WTC11 (cell line): ENCODE data around the gene AKT1S1. TPM values are rescaled to one million over a fixed set of nuclear protein-coding genes. Genes with fewer than 3 reads are reported as not detected.

ENCODE experiments used
- ATAC-seq: fragments of 200-7000 bp; cut with Tn5 transposase; 2 replicates; pipeline ENCODE4 v1.10.0; 2021; ENCODE audit warnings: mild to moderate bottlenecking, moderate library complexity
- CTCF ChIA-PET: fragments of 300-600 bp; sonication (Branson Sonifier 250); formaldehyde crosslinking; loops from one replicate; lab custom pipeline; 2021; ENCODE audit warnings: antibody characterized with exemption; lab: Charles Lee
- POLR2A ChIA-PET: fragments of 350-600 bp; sonication (Branson Sonifier 250); formaldehyde crosslinking; loops from one replicate; lab custom pipeline; 2021; ENCODE audit warnings: antibody characterized with exemption; lab: Charles Lee
- DNase-seq: peaks from one replicate; pipeline ENCODE4 v3.0.0; 2021; ENCODE audit warnings: low spot score
- H3K27ac Mint-ChIP-seq: 2 replicates; pipeline ENCODE4 v1.8.0; 2021; ENCODE audit warnings: mixed read lengths
- H3K27me3 Mint-ChIP-seq: 2 replicates; pipeline ENCODE4 v1.8.0; 2021; ENCODE audit warnings: low read depth, mild to moderate bottlenecking, moderate library complexity, mixed read lengths
- H3K36me3 Mint-ChIP-seq: 2 replicates; pipeline ENCODE4 v1.8.0; 2021; ENCODE audit warnings: mixed read lengths
- H3K4me1 Mint-ChIP-seq: 2 replicates; pipeline ENCODE4 v1.8.0; 2022; ENCODE audit warnings: mixed read lengths
- H3K4me3 Mint-ChIP-seq: 2 replicates; pipeline ENCODE4 v1.8.0; 2021; ENCODE audit warnings: mild to moderate bottlenecking, moderate library complexity, mixed read lengths
- H3K9me3 Mint-ChIP-seq: 2 replicates; pipeline ENCODE4 v1.8.0; 2021; ENCODE audit warnings: mixed read lengths
- ATF3 ChIP-seq: sonication (generic); formaldehyde crosslinking; conservative IDR thresholded peaks from 2 replicates; pipeline ENCODE4 v1.8.1; 2022; ENCODE audit warnings: mild to moderate bottlenecking, missing genetic modification reagents
- CBFB ChIP-seq: sonication (generic); formaldehyde crosslinking; IDR thresholded peaks from 2 replicates; pipeline ENCODE4 v1.8.1; 2022; ENCODE audit warnings: mild to moderate bottlenecking, low read depth, missing genetic modification reagents
- CTCF ChIP-seq: fragments of 200-600 bp; IDR thresholded peaks from 2 replicates; pipeline ENCODE4 v1.8.0; 2022; ENCODE audit warnings: antibody characterized with exemption
- E2F1 ChIP-seq: sonication (generic); formaldehyde crosslinking; IDR thresholded peaks from 2 replicates; pipeline ENCODE4 v1.8.0; 2022; ENCODE audit warnings: mild to moderate bottlenecking, missing genetic modification reagents
- E2F4 ChIP-seq: sonication (generic); formaldehyde crosslinking; IDR thresholded peaks from 2 replicates; pipeline ENCODE4 v1.8.1; 2022; ENCODE audit warnings: low read depth, mild to moderate bottlenecking, moderate library complexity, missing genetic modification reagents, borderline replicate concordance
- ELF4 ChIP-seq: sonication (generic); formaldehyde crosslinking; IDR thresholded peaks from 2 replicates; pipeline ENCODE4 v1.8.1; 2022; ENCODE audit warnings: low read depth, mild to moderate bottlenecking, moderate library complexity, missing genetic modification reagents
- ESRRA ChIP-seq: sonication (generic); formaldehyde crosslinking; IDR thresholded peaks from 2 replicates; pipeline ENCODE4 v1.8.1; 2022; ENCODE audit warnings: mild to moderate bottlenecking, missing genetic modification reagents, borderline replicate concordance
- FOXJ3 ChIP-seq: sonication (generic); formaldehyde crosslinking; IDR thresholded peaks from 2 replicates; pipeline ENCODE4 v1.9.0; 2021; ENCODE audit warnings: missing genetic modification reagents, mild to moderate bottlenecking, borderline replicate concordance
- GTF2I ChIP-seq: fragments of 250-450 bp; sonication (Bioruptor Pico); conservative IDR thresholded peaks from 2 replicates; pipeline ENCODE4 v1.4.0; 2021; ENCODE audit warnings: mild to moderate bottlenecking
- JUN ChIP-seq: sonication (generic); formaldehyde crosslinking; IDR thresholded peaks from 2 replicates; pipeline ENCODE4 v1.8.0; 2023; ENCODE audit warnings: mild to moderate bottlenecking, missing genetic modification reagents
- NFATC4 ChIP-seq: fragments of 250-450 bp; sonication (Bioruptor Pico); IDR thresholded peaks from 2 replicates; pipeline ENCODE4 v1.9.0; 2021; ENCODE audit warnings: mild to moderate bottlenecking
- NR3C1 ChIP-seq: sonication (generic); formaldehyde crosslinking; conservative IDR thresholded peaks from 2 replicates; pipeline ENCODE4 v1.8.1; 2023; ENCODE audit warnings: low read depth, mild to moderate bottlenecking, missing genetic modification reagents
- STAT6 ChIP-seq: sonication (generic); formaldehyde crosslinking; conservative IDR thresholded peaks from 2 replicates; pipeline ENCODE4 v1.8.1; 2023; ENCODE audit warnings: mild to moderate bottlenecking, low read depth, missing genetic modification reagents, moderate library complexity
- TEAD1 ChIP-seq: sonication (generic); formaldehyde crosslinking; IDR thresholded peaks from 2 replicates; pipeline ENCODE4 v1.8.0; 2022; ENCODE audit warnings: mild to moderate bottlenecking, missing genetic modification reagents
- ZNF232 ChIP-seq: sonication (generic); formaldehyde crosslinking; IDR thresholded peaks from 2 replicates; pipeline ENCODE4 v1.8.0; 2022; ENCODE audit warnings: mild to moderate bottlenecking, missing genetic modification reagents
- ZNF281 ChIP-seq: sonication (generic); formaldehyde crosslinking; IDR thresholded peaks from 2 replicates; pipeline ENCODE4 v1.8.0; 2023; ENCODE audit warnings: mild to moderate bottlenecking, missing genetic modification reagents
- total RNA-seq: library from RNA; stranded (reverse); gene quantifications from 3 replicates; pipeline ENCODE4 v1.2.3, GENCODE V29; 2021
- TF ChIP-seq, protein P1 (sequence below): fragments of 250-450 bp; sonication (Bioruptor Pico); IDR thresholded peaks from 2 replicates; pipeline ENCODE4 v1.9.0; 2021; ENCODE audit warnings: mild to moderate bottlenecking, borderline replicate concordance

AKT1S1 gene
- total RNA-seq, 1 experiment from 2014 or later = 47.8 TPM

- TF ChIP-seq E2F1 (CRISPR knock-in tag) = no peak
- TF ChIP-seq GTF2I (CRISPR knock-in tag) = no peak
- TF ChIP-seq CTCF = no peak
- no peak for TF ChIP-seq NR3C1 (CRISPR knock-in tag)
- TF ChIP-seq ZNF232 = no peak
These were observed 21.2 kb downstream of the AKT1S1 start (continued) for GRCh38 chr19:49855676-49856573.

- Mint-ChIP-seq H3K27ac (peak overlapping the region; percentile 57; the same call in 1 of the 2 replicates), H3K4me3 (no peak overlapping the region), H3K4me1 (peaks cover 15% of the 10 kb centered on the region), H3K27me3 (peaks cover 3% of the 10 kb centered on the region; the same call in 1 of the 2 replicates), H3K36me3 (peaks cover 23% of the 10 kb centered on the region), H3K9me3 (no peaks in the 10 kb centered on the region)
- DNase-seq (no peak), ATAC-seq (no peak)
- ChIA-PET CTCF (no interaction called here), POLR2A (no interaction called here)
- TF ChIP-seq CBFB (CRISPR knock-in tag) = no peak
- TF ChIP-seq JUN (CRISPR knock-in tag) = no peak
- TF ChIP-seq STAT6 (CRISPR knock-in tag) = no peak
- TF ChIP-seq ELF4 (CRISPR knock-in tag) = no peak
- TF ChIP-seq ZNF281 (CRISPR knock-in tag) = no peak
- no peak for TF ChIP-seq TEAD1
- no peak for TF ChIP-seq FOXJ3 (CRISPR knock-in tag)
- no peak for TF ChIP-seq CTCF
- no peak for TF ChIP-seq ESRRA (CRISPR knock-in tag)
- TF ChIP-seq NFATC4 (CRISPR knock-in tag) = no peak
- no peak for TF ChIP-seq E2F4 (CRISPR knock-in tag)
- TF ChIP-seq, protein P1, sequence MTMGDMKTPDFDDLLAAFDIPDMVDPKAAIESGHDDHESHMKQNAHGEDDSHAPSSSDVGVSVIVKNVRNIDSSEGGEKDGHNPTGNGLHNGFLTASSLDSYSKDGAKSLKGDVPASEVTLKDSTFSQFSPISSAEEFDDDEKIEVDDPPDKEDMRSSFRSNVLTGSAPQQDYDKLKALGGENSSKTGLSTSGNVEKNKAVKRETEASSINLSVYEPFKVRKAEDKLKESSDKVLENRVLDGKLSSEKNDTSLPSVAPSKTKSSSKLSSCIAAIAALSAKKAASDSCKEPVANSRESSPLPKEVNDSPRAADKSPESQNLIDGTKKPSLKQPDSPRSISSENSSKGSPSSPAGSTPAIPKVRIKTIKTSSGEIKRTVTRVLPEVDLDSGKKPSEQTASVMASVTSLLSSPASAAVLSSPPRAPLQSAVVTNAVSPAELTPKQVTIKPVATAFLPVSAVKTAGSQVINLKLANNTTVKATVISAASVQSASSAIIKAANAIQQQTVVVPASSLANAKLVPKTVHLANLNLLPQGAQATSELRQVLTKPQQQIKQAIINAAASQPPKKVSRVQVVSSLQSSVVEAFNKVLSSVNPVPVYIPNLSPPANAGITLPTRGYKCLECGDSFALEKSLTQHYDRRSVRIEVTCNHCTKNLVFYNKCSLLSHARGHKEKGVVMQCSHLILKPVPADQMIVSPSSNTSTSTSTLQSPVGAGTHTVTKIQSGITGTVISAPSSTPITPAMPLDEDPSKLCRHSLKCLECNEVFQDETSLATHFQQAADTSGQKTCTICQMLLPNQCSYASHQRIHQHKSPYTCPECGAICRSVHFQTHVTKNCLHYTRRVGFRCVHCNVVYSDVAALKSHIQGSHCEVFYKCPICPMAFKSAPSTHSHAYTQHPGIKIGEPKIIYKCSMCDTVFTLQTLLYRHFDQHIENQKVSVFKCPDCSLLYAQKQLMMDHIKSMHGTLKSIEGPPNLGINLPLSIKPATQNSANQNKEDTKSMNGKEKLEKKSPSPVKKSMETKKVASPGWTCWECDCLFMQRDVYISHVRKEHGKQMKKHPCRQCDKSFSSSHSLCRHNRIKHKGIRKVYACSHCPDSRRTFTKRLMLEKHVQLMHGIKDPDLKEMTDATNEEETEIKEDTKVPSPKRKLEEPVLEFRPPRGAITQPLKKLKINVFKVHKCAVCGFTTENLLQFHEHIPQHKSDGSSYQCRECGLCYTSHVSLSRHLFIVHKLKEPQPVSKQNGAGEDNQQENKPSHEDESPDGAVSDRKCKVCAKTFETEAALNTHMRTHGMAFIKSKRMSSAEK (CRISPR knock-in tag) = no peak
- no peak for TF ChIP-seq ATF3 (CRISPR knock-in tag)
These were observed 21.9 kb downstream of the AKT1S1 start for GRCh38 chr19:49855277-49855675.
